Testis (tissue), 3 donors: ENCODE measurements around the gene MOV10. TPM values are rescaled to one million over a fixed set of nuclear protein-coding genes. Genes with fewer than 3 reads are reported as not detected.
A peak's percentile ranks its signal among the peaks of the same experiment; 100 is the strongest.

Experiments
- DNase-seq: peaks from one replicate; pipeline ENCODE4 v3.0.0-alpha.2; 2019
- H3K27ac ChIP-seq, 2 donors: fragments of 200-600 bp; sonication (generic); one replicate each; pipeline ENCODE4 v1.5.1; 2019
- H3K27me3 ChIP-seq: fragments of 200-600 bp; sonication (generic); one replicate; pipeline ENCODE4 v1.5.1; 2019
- H3K36me3 ChIP-seq: fragments of 200-600 bp; sonication (generic); one replicate; pipeline ENCODE4 v1.5.1; 2017; ENCODE audit warnings: low read depth; ENCODE audit errors: missing control alignments
- H3K4me1 ChIP-seq: fragments of 200-600 bp; sonication (generic); one replicate; pipeline ENCODE4 v1.5.1; 2019
- H3K4me3 ChIP-seq, 2 donors: fragments of 200-600 bp; sonication (generic); one replicate each; pipeline ENCODE4 v1.5.1; 2017 to 2019
- H3K9me3 ChIP-seq: fragments of 200-600 bp; sonication (generic); one replicate; pipeline ENCODE4 v1.5.1; 2017
- CTCF ChIP-seq, 3 experiments: fragments of 450-650 bp in 2 of 3; fragments of 200-600 bp in 1 of 3; sonication (generic) in 1 of 3; IDR thresholded peaks; one replicate each; pipeline ENCODE4 v1.5.1; 2016 to 2019; ENCODE audit warnings: antibody characterized with exemption in 3 of 3, mild to moderate bottlenecking in 2 of 3, moderate library complexity in 1 of 3
- POLR2A ChIP-seq: fragments of 450-650 bp; IDR thresholded peaks from one replicate; pipeline ENCODE4 v1.6.1; 2017; ENCODE audit warnings: antibody characterized with exemption, mild to moderate bottlenecking, moderate library complexity
- WGBS, 2 donors: methylation state at CpG; one replicate each; pipeline ENCODE4 v1.1.5; 2018; 5-methylcytosine and 5-hydroxymethylcytosine counted together
- intact Hi-C: fragments of 100-400 bp; cut with DNase I; formaldehyde crosslinking; loops from one replicate; pipeline ENCODE4 v1.15.1; 2023; ENCODE audit warnings: low total_unique reads
- polyA plus RNA-seq: library from polyadenylated mRNA; stranded (reverse); fragments of 350-450 nt; fragmentation: Illumina TruSeq; extraction: RNeasy Lipid Tissue Mini Kit (QIAGEN cat#74804); gene quantifications from one replicate; pipeline ENCODE4 v1.2.3, GENCODE V29; 2014; ENCODE audit warnings: low read depth, low replicate concordance; ENCODE audit not compliant: insufficient read depth
- total RNA-seq, 2 donors: library from RNA; depleted of rRNA; stranded (reverse); fragments of >200 nt; gene quantifications; one replicate each; pipeline ENCODE4 v1.2.3, GENCODE V29; 2016

Gene MOV10
- total and polyA plus RNA-seq, 3 donors from 2014 or later = 137 to 245 (median 240) TPM

- TF ChIP-seq CTCF (IDR thresholded peaks at IDR 0.05) (no peak), POLR2A (no peak)
- H3K4me1 ChIP-seq = peaks cover 40% of the 10 kb centered on the region
- DNase-seq = no peak
- H3K9me3 ChIP-seq = no peaks in the 10 kb centered on the region
- H3K27me3 ChIP-seq = no peaks in the 10 kb centered on the region
- H3K27ac ChIP-seq = no peak overlapping the region
- no peaks in the 10 kb centered on the region for H3K36me3 ChIP-seq
- intact Hi-C loops = no loop called here
- no peak overlapping the region for H3K4me3 ChIP-seq
- WGBS, 2 donors = 83 to 89% methylated on average over 7 of the region's 7 CpGs
Observed at GRCh38 chr1:112696578-112697314, 22.3 kb downstream of the MOV10 start.

- 78 to 95% methylated on average over 7 to 9 of the region's 9 CpGs for WGBS, 2 donors
- no peaks in the 10 kb centered on the region for H3K9me3 ChIP-seq
- no peaks in the 10 kb centered on the region for H3K36me3 ChIP-seq
- no peak overlapping the region for H3K4me3 ChIP-seq
- H3K27me3 ChIP-seq = no peaks in the 10 kb centered on the region
- DNase-seq = no peak
- peaks cover 48% of the 10 kb centered on the region for H3K4me1 ChIP-seq
- TF ChIP-seq CTCF (IDR thresholded peaks at IDR 0.05) = no peak
- TF ChIP-seq POLR2A = no peak
- intact Hi-C loops = no loop called here
- peak overlapping the region; percentile 93 for H3K27ac ChIP-seq
Observed at GRCh38 chr1:112697781-112698201, 23.3 kb downstream of the MOV10 start.

- H3K4me3 ChIP-seq = no peak overlapping the region
- H3K36me3 ChIP-seq = no peaks in the 10 kb centered on the region
- peaks cover 56% of the 10 kb centered on the region for H3K4me1 ChIP-seq
- no peaks in the 10 kb centered on the region for H3K9me3 ChIP-seq
- TF ChIP-seq CTCF (IDR thresholded peaks at IDR 0.05) = no peak
- TF ChIP-seq POLR2A = no peak
- 55 to 72% methylated on average over 17 of the region's 17 CpGs for WGBS, 2 donors
- H3K27me3 ChIP-seq = no peaks in the 10 kb centered on the region
- peak overlapping the region; percentile 93 for H3K27ac ChIP-seq
- peak; percentile 78 for DNase-seq
- intact Hi-C loops = no loop called here
Observed at GRCh38 chr1:112698366-112699310, 24.2 kb downstream of the MOV10 start.

GRCh38 chr1:112699425-112700144 lies 25.1 kb downstream of the MOV10 start:
- 53 to 66% methylated on average over 9 to 13 of the region's 13 CpGs for WGBS, 2 donors
- Histone ChIP-seq H3K4me3 (no peak overlapping the region), H3K9me3 (no peaks in the 10 kb centered on the region), H3K27me3 (no peaks in the 10 kb centered on the region), H3K4me1 (peaks cover 65% of the 10 kb centered on the region), H3K27ac (peak overlapping the region; percentile 93), H3K36me3 (no peaks in the 10 kb centered on the region)
- intact Hi-C loops = no loop called here
- TF ChIP-seq CTCF (IDR thresholded peaks at IDR 0.05) = no peak
- TF ChIP-seq POLR2A = no peak
- no peak for DNase-seq
